Measurements from ENCODE around the gene FHAD1.

The FHAD1 gene
- total RNA-seq = 0 to 0.15 (median 0.04) reads per million in 4 donors

- DNase-seq = peak; percentile 17 to 32 (median 20)
These were observed at the start of gene FHAD1 for GRCh38 chr1:15246960-15247614. Gene FHAD1 (plus strand): TSS chr1:15247223. CDS start chr1:15251785, 4,562 bp downstream.

DNA sequence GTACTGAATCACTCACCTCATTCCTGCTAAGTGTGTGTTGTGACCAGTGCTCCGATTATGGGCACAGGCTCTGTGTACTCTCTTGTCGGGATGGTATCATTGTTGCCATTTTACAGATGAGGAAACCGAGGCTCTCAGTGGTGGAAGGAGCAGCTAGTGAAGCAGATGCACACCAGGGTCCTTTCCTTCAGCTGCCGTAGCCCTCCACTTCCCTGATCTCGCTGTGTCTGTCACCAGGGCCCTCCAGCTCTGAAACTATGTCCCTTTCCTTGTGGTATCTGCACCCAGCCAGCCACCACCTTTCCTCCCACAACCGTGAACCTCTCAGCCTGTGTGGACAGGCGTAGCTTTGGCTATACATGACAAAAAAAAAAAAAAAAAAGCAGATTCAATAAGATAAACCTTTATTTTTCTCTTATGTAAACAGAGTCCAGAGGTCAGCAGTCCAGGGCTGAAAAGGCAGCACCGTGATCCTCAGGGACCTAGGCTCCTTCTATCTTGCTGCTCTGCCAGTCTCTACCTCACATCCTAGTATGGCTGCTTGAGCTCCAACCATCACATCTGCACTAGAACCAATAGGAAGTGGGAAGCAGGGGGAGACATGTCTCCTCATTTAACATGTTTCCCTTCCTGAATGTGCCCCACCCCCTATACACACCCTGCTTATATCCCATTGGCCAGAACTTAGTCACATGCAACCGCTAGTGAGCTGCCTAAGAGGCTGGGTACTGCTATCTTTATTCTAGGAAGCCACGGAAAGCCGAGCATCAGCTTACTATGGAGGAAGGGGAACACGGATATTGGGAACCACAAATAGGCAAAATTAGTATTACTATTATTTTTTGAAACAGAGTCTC is 49.2 kb upstream of the FHAD1 start:
- no peak for DNase-seq

DNA sequence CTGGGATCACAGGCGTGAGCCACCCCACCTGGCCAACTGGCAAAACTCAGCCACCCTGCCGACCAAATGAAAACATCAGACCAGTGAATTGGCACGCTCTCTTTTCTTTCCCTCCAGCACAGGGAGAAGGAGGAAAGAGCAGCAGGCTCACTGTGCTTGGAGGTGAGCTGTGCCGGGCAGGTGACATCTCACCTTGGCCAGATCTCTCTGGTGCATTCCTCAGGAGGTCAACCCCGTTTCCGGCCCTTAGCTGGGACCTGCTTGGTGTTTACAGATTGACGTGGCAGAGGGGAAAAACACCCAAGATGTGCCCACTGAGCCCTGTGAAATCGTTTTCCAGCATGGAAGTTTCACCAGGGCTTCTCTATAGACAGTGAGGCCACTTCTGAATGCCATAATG is 48.3 kb upstream of the FHAD1 start:
- DNase-seq = no peak

- DNase-seq = no peak
These were observed 45.8 kb upstream of the FHAD1 start for GRCh38 chr1:15201221-15201620.

DNA sequence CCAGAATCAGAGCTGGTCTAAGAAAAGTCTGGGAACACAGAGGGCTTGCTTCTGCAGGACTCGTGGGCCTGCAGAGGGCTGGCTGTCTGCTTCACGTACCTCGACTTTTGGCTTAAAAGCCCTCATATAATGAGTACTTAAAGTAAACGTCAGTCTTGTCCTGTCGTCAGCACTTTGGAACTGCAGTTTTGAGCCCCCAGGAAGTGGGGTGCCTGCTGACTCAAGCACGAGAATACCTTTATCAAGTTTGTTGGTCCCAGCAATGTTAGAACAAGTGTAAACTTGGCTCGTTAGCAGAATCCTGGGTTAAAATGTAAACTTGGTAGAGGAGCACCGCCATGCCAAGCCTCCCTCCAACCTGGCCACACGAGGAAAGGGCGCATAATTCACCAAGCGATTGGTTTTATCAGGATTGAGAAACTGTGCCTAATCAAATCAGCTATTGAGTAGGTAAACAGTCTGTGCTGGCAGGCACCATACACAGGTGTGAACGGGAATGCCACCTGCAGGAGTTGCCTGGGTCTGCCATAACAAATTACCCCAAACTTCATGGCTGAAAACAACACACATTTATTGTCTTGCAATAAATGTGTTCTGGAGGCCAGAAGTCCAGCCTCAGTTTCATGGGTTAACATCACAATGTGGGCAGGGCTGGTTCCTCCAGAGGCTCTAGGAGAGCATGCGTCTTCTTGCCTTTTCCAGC is 45.0 kb upstream of the FHAD1 start:
- DNase-seq = no peak

DNA sequence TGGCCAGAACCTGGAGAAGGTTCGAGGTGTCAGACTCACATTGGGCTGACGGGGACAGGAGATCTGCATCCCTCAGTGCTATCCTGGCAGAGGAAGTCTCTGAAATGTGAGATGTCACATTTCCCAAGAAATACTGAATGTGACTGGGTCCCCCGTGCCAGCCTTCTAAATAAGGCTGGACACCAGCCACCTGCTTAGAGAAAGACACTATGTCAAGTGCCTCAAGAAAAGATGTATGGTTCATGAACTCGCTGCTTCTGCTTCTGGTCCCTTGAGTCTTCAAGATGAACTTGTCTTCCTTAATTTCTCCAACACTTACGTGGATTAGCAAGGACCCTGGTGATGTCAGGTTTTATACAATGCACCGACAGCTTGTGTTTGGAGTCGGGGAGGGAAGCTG is 42.1 kb upstream of the FHAD1 start:
- DNase-seq = no peak

- DNase-seq = no peak
These were observed 41.3 kb upstream of the FHAD1 start for GRCh38 chr1:15205586-15206346.

DNA sequence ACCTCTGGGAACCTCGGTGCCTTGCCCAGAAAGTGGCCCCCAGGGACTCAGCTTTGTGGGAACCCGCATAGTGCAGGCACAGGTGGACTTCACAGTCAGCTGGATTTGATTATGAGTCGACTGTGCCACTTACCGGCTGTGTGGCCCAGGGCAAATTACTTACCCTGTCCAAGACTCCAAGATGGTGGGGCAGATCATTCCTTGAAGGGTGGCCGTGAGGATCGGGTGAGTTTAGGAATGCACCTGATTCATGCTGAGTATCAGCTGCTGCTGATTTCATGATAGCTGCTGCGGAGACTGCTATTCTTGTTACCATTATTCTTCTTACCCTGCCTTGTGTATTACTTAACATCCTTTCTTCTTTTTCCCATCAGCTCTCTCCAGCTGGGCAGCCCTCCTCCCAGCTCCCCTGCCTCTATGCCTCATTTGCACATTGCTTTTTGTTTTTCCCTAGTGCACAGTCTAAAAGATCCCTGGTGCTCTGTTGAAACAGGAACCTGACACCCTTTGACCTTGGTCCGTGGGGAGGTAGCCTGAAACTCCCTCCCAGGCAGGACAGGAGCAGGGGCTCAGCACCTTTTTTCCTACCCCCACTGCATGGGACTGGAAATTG is 40.5 kb upstream of the FHAD1 start:
- no peak for DNase-seq

DNA sequence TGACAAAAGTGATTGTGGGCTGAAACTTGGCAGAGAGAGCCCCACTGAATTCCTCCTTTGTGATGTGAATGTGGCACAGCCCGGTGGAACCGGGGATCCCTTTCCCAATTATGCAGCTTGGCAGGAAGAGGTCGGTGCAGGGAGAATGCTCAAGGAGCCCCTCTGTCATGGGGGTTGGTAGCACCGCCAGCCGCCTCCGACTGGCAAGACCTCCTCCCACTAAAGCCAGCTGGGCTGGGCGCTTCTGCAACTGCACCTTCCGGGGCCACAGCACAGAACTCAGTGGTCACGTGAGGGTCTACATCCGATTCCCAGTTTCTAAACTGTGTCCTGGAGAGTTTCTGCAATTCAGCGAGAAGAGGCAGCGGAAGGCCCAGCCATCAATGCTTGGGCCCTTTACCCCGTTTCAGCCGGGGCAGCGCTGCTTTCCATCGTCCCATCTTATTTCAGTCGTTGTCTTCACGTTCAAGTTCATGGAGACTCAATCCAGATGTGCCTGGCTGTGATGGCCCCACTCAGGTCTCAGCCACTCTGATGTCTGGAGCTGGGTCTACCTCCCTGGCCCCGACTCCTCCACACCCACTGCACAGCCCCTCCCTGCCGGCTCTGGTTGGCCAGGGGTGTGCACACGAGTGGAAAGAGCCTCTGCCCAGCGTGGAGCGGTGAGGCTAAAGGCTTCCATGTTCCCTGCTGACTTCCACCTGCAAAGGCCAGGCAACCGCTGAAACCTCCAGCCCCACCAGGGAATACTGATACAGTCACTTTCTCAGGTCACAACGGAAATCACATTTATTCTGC is 39.8 kb upstream of the FHAD1 start:
- DNase-seq = no peak

- DNase-seq = no peak
These were observed 39.1 kb upstream of the FHAD1 start for GRCh38 chr1:15207829-15208429.

DNA sequence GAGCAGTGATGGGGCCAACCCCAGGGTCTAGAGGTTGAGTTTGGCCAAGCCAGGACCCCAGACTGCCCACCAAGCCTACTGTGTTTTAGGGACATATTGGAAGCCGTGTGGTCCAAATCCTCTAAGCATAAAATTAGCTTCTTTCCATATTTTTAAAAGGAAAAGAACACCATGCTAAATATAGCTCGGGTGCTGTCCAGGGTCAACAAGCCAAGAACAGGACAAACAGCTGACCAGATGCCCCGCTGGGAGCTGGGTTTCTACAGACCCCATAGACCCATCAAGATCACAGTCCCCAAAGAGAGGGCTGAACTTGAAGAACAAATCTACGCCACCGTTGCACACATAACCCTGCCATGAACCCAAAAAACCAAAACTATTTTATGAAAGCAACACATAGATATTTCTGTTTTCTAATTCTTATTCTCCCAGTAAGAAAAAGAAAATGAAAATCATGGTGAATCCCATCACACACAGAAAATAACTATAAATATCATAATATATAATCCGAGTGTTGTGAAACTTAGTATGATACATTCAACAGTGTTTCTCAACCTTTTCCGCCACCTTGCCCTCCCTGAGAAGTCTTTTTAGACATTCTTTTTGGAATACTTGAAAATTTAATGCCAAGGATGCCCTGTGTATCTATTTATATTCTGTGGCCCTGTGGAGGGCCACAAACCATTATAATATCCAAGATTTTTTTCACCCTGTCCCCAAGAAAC is 36.2 kb upstream of the FHAD1 start:
- DNase-seq = no peak

DNA sequence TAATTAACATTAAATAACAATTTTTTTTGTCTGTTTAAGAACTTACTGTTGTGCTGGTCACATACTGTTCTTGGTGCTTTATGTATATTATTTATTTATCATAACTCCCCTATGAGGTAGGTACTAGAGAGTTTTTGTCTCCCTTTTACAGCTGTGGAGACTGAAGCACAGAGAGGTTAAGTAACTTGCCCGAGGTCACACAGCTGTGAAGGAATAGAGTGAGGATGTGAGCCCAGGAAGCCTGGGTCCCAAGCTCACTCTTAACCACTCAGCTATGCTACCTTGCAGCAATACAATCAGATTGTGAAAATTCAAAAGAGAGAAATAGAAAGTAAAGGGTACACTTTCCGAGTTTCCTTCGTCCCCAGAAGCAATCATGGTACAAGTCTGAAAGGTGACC is 35.6 kb upstream of the FHAD1 start:
- no peak for DNase-seq

- no peak for DNase-seq
These were observed 34.6 kb upstream of the FHAD1 start for GRCh38 chr1:15212216-15212953.

DNA sequence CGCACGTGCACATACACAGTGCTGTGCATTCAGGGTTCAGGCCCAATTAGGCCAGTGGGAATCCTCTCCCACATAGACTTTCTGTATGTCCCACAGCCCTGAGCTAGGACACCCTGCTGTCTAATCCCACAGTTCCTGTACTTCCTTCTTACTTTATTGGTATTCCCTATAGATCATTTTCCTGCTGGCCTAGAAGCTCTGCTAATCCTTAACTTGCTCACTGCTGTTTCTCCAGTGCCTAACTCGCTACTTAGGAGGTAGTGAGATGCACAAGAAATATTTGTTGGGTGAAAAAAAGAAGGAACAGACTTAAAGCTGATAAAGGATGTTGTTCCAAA is 34.1 kb upstream of the FHAD1 start:
- DNase-seq = no peak

GRCh38 chr1:15213341-15213821 is 33.6 kb upstream of the FHAD1 start:
- DNase-seq = no peak

DNA sequence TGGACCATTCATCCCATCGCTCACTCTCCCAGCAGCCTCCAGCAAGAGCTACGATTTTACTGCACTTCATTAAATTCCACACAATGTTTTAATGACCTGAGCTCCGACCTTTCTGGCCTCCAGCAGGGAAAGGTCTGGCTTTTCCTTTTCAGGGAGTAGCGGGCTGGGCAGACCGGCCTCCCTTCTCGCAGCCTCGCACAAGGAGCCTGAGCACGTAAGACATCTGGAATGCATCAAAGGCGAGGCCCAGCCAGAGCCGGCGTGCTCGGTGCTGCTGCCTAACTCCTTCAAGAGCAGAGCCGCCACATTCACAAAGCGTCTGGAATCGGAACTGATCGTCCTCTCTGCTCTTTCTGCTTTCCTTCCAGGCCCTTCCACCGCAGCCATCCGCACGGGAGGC is 32.5 kb upstream of the FHAD1 start:
- DNase-seq = no peak

DNA sequence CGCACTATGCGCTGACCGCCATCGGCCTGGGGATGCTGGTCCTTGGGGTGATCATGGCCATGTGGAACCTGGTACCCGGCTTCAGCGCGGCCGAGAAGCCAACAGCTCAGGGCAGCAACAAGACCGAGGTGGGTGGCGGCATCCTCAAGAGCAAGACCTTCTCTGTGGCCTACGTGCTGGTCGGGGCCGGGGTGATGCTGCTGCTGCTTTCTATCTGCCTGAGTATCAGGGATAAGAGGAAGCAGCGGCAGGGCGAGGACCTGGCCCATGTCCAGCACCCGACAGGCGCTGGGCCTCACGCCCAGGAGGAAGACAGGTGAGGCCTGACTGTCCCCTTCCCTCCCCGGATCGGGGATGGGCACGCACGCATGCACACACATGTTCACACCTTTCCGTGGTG is 31.9 kb upstream of the FHAD1 start:
- no peak for DNase-seq

GRCh38 chr1:15217654-15218053 is 29.4 kb upstream of the FHAD1 start:
- DNase-seq = no peak
